PC-3 (cell line): ENCODE results near the gene TIMM17B. TPM values are rescaled to one million over a fixed set of nuclear protein-coding genes. Genes with fewer than 3 reads are reported as not detected.

Source experiments
- ATAC-seq: fragments of 200-7000 bp; cut with Tn5 transposase; 2 replicates; pipeline ENCODE4 v1.9.1; 2020; ENCODE audit warnings: mild to moderate bottlenecking, moderate library complexity
- BruUV-seq: library from RNA; stranded (reverse); fragments of 400-500 nt; replicated peaks from 2 replicates; lab custom pipeline; 2021; lab: Mats Ljungman, UMichigan
- CTCF ChIA-PET: fragments of 300-600 bp; sonication (Branson Sonifier 250); formaldehyde crosslinking; loops from one replicate; lab custom pipeline; 2022; ENCODE audit warnings: antibody characterized with exemption; lab: Charles Lee
- POLR2A ChIA-PET: fragments of 300-600 bp; sonication (Branson Sonifier 250); formaldehyde crosslinking; loops from one replicate; lab custom pipeline; 2022; ENCODE audit warnings: antibody characterized with exemption; ENCODE audit not compliant: unreplicated experiment; lab: Charles Lee
- DNase-seq: peaks from one replicate; pipeline ENCODE4 v3.0.0-alpha.2; 2015
- H2AFZ ChIP-seq: fragments of 300-600 bp; sonication (generic); 2 replicates; pipeline ENCODE4 v1.6.0; 2016; ENCODE audit warnings: antibody characterized with exemption, low read length
- H3F3A ChIP-seq: fragments of 300-600 bp; sonication (generic); one replicate; pipeline ENCODE4 v1.6.0; 2017; ENCODE audit warnings: antibody characterized with exemption, low read length, control low read depth, mild to moderate bottlenecking; ENCODE audit not compliant: unreplicated experiment
- H3K27ac ChIP-seq: fragments of 300-600 bp; sonication (generic); 2 replicates; pipeline ENCODE4 v1.5.1; 2016; ENCODE audit warnings: mild to moderate bottlenecking, low read length
- H3K27me3 ChIP-seq: fragments of 300-600 bp; sonication (generic); 2 replicates; pipeline ENCODE4 v1.6.1; 2016; ENCODE audit warnings: low read length, mixed read lengths
- H3K36me3 ChIP-seq: fragments of 300-600 bp; sonication (generic); 2 replicates; pipeline ENCODE4 v1.6.1; 2016; ENCODE audit warnings: low read depth, mixed run types, low read length, mixed read lengths
- H3K4me1 ChIP-seq: fragments of 300-600 bp; sonication (generic); 2 replicates; pipeline ENCODE4 v1.5.1; 2016; ENCODE audit warnings: low read length; ENCODE audit not compliant: insufficient read depth
- H3K4me2 ChIP-seq: fragments of 300-600 bp; sonication (generic); 2 replicates; pipeline ENCODE4 v1.6.0; 2016; ENCODE audit warnings: low read length
- H3K4me3 ChIP-seq: fragments of 300-600 bp; sonication (generic); 2 replicates; pipeline ENCODE4 v1.5.1; 2016; ENCODE audit warnings: mild to moderate bottlenecking, low read length, mixed read lengths
- H3K79me2 ChIP-seq: fragments of 300-600 bp; sonication (generic); 2 replicates; pipeline ENCODE4 v1.6.1; 2017; ENCODE audit warnings: low read length, mixed read lengths
- H3K9ac ChIP-seq: fragments of 300-600 bp; sonication (generic); 2 replicates; pipeline ENCODE4 v1.6.0; 2016; ENCODE audit warnings: mild to moderate bottlenecking, low read length
- H3K9me2 ChIP-seq: fragments of 300-600 bp; sonication (generic); replicated peaks from 2 replicates; pipeline ENCODE4 v1.6.1; 2016; ENCODE audit warnings: mixed run types, low read length, mixed read lengths
- H3K9me3 ChIP-seq: fragments of 300-600 bp; sonication (generic); 2 replicates; pipeline ENCODE4 v1.6.1; 2016; ENCODE audit warnings: low read length, mixed read lengths
- H4K20me1 ChIP-seq: fragments of 300-600 bp; sonication (generic); 2 replicates; pipeline ENCODE4 v1.6.1; 2016; ENCODE audit warnings: low read length, mixed read lengths
- CTCF ChIP-seq: fragments of 300-600 bp; sonication (generic); conservative IDR thresholded peaks from 2 replicates; pipeline ENCODE4 v1.5.1; 2017; ENCODE audit warnings: antibody characterized with exemption, low read depth, mild to moderate bottlenecking, low read length
- EZH2 ChIP-seq: fragments of 300-600 bp; sonication (generic); IDR thresholded peaks from one replicate; pipeline ENCODE4 v1.6.1; 2017; ENCODE audit warnings: antibody characterized with exemption, mild to moderate bottlenecking, low read length; ENCODE audit not compliant: unreplicated experiment
- EZH2phosphoT487 ChIP-seq: fragments of 300-600 bp; sonication (generic); IDR thresholded peaks from 2 replicates; pipeline ENCODE4 v1.6.1; 2018; ENCODE audit warnings: mild to moderate bottlenecking, antibody characterized with exemption, low read length, borderline replicate concordance
- intact Hi-C: fragments of 100-400 bp; cut with micrococcal nuclease; formaldehyde crosslinking; loops from 2 replicates; pipeline ENCODE4 v1.9.0; 2023
- total RNA-seq: library from RNA; depleted of rRNA; stranded (reverse); fragments of >200 nt; gene quantifications from 2 replicates; pipeline ENCODE4 v1.2.3, GENCODE V29; 2014

The TIMM17B gene
- total RNA-seq, 1 experiment from 2014 or later, result 101 TPM

- Histone ChIP-seq H3K27ac (no peak overlapping the region), H3K4me1 (peaks cover 13% of the 10 kb centered on the region), H3K27me3 (no peaks in the 10 kb centered on the region), H3K9ac (no peak overlapping the region), H3K4me3 (peak overlapping the region; percentile 90; the same call in 1 of the 2 replicates), H3K9me3 (no peaks in the 10 kb centered on the region), H4K20me1 (no peaks in the 10 kb centered on the region), H2AFZ (no peak overlapping the region), H3F3A (no peaks in the 10 kb centered on the region), H3K79me2 (peaks cover 27% of the 10 kb centered on the region), H3K4me2 (peak overlapping the region; percentile 98), H3K36me3 (peaks cover 9% of the 10 kb centered on the region; the same call in 1 of the 2 replicates), H3K9me2 (no peaks in the 10 kb centered on the region)
- peak; percentile 2; the same call in 1 of the 2 replicates for ATAC-seq
- BruUV-seq, result no TSS peak
- TF ChIP-seq CTCF, result no peak
- TF ChIP-seq EZH2, result no peak
- no peak for TF ChIP-seq EZH2phosphoT487
- CTCF ChIA-PET, result no interaction called here
- intact Hi-C loops, result loop anchor here (1.0 to 5.0 kb wide), 3 partner anchors 37 to 158 kb away; partner anchors contain the start of genes GLOD5 and OTUD5
- POLR2A ChIA-PET, result no interaction called here
- DNase-seq, result no peak
Measured at GRCh38 chrX:48919947-48920717, 22.6 kb upstream of the TIMM17B start.

GRCh38 chrX:48919360-48919841 lies 21.8 kb upstream of the TIMM17B start:
- Histone ChIP-seq H3K4me2 (peak overlapping the region; percentile 98), H3K79me2 (peaks cover 29% of the 10 kb centered on the region), H3K36me3 (peaks cover 14% of the 10 kb centered on the region; the same call in 1 of the 2 replicates), H3K4me3 (peak overlapping the region; percentile 90), H2AFZ (peak overlapping the region; percentile 57), H4K20me1 (no peaks in the 10 kb centered on the region), H3K4me1 (peaks cover 13% of the 10 kb centered on the region), H3K9ac (peak overlapping the region; percentile 8; the same call in 1 of the 2 replicates), H3K9me2 (no peaks in the 10 kb centered on the region), H3K27me3 (no peaks in the 10 kb centered on the region), H3F3A (no peaks in the 10 kb centered on the region), H3K9me3 (no peaks in the 10 kb centered on the region), H3K27ac (no peak overlapping the region)
- TF ChIP-seq EZH2phosphoT487 (no peak), EZH2 (no peak), CTCF (no peak)
- POLR2A ChIA-PET, result no interaction called here
- ATAC-seq, result peak; percentile 25
- no TSS peak for BruUV-seq
- DNase-seq, result no peak
- CTCF ChIA-PET, result no interaction called here
- intact Hi-C loops, result loop anchor here (1.0 to 5.0 kb wide), 3 partner anchors 38 to 157 kb away; partner anchors contain the start of genes GLOD5 and OTUD5
